WTC11 (cell line): Measurements from ENCODE around the gene GGT6. TPM values are rescaled to one million over a fixed set of nuclear protein-coding genes. Genes with fewer than 3 reads are reported as not detected.

Experiments
- ATF1 ChIP-seq: sonication (generic); formaldehyde crosslinking; IDR thresholded peaks from 2 replicates; pipeline ENCODE4 v1.8.1; 2023; ENCODE audit warnings: mild to moderate bottlenecking, moderate library complexity, missing genetic modification reagents
- CREM ChIP-seq: sonication (generic); formaldehyde crosslinking; IDR thresholded peaks from 2 replicates; pipeline ENCODE4 v1.8.1; 2022; ENCODE audit warnings: mild to moderate bottlenecking, missing genetic modification reagents, moderate library complexity
- ETV6 ChIP-seq: sonication (generic); formaldehyde crosslinking; IDR thresholded peaks from 2 replicates; pipeline ENCODE4 v1.8.1; 2022; ENCODE audit warnings: mild to moderate bottlenecking, missing genetic modification reagents
- FOXK1 ChIP-seq: sonication (generic); formaldehyde crosslinking; IDR thresholded peaks from 2 replicates; pipeline ENCODE4 v1.8.0; 2022; ENCODE audit warnings: mild to moderate bottlenecking, moderate library complexity, missing genetic modification reagents
- FOXP1 ChIP-seq: sonication (generic); formaldehyde crosslinking; IDR thresholded peaks from 2 replicates; pipeline ENCODE4 v1.8.0; 2022; ENCODE audit warnings: missing genetic modification reagents, mild to moderate bottlenecking, moderate library complexity, borderline replicate concordance
- KAT7 ChIP-seq: sonication (generic); formaldehyde crosslinking; IDR thresholded peaks from 2 replicates; pipeline ENCODE4 v1.8.1; 2023; ENCODE audit warnings: missing genetic modification reagents, mild to moderate bottlenecking, borderline replicate concordance
- MYBL2 ChIP-seq: sonication (generic); formaldehyde crosslinking; IDR thresholded peaks from 2 replicates; pipeline ENCODE4 v1.8.1; 2023; ENCODE audit warnings: mild to moderate bottlenecking, moderate library complexity, missing genetic modification reagents
- TP53 ChIP-seq: sonication (generic); formaldehyde crosslinking; IDR thresholded peaks from 2 replicates; pipeline ENCODE4 v1.8.1; 2023; ENCODE audit warnings: mild to moderate bottlenecking, missing genetic modification reagents
- ZNF219 ChIP-seq: sonication (generic); formaldehyde crosslinking; IDR thresholded peaks from 2 replicates; pipeline ENCODE4 v1.8.0; 2023; ENCODE audit warnings: missing genetic modification reagents, mild to moderate bottlenecking, borderline replicate concordance
- ZNF232 ChIP-seq: sonication (generic); formaldehyde crosslinking; IDR thresholded peaks from 2 replicates; pipeline ENCODE4 v1.8.0; 2022; ENCODE audit warnings: mild to moderate bottlenecking, missing genetic modification reagents
- ZNF396 ChIP-seq: fragments of 250-450 bp; sonication (Bioruptor Pico); IDR thresholded peaks from 2 replicates; pipeline ENCODE4 v1.8.0; 2021; ENCODE audit warnings: mild to moderate bottlenecking, moderate library complexity, borderline replicate concordance
- ZNF671 ChIP-seq: fragments of 250-450 bp; sonication (Bioruptor Pico); IDR thresholded peaks from 2 replicates; pipeline ENCODE4 v1.8.0; 2021; ENCODE audit warnings: mild to moderate bottlenecking
- total RNA-seq: library from RNA; stranded (reverse); gene quantifications from 3 replicates; pipeline ENCODE4 v1.2.3, GENCODE V29; 2021
- TF ChIP-seq, protein P1 (sequence below): sonication (generic); formaldehyde crosslinking; IDR thresholded peaks from 2 replicates; pipeline ENCODE4 v1.8.0; 2023; ENCODE audit warnings: missing genetic modification reagents, mild to moderate bottlenecking, borderline replicate concordance
- TF ChIP-seq, protein P2 (sequence below): fragments of 250-450 bp; sonication (Bioruptor Pico); conservative IDR thresholded peaks from 2 replicates; pipeline ENCODE4 v1.9.0; 2021; ENCODE audit warnings: mild to moderate bottlenecking
- TF ChIP-seq, protein P3 (sequence below): sonication (generic); formaldehyde crosslinking; IDR thresholded peaks from 2 replicates; pipeline ENCODE4 v1.8.0; 2022; ENCODE audit warnings: mild to moderate bottlenecking, missing genetic modification reagents
- TF ChIP-seq, protein P4 (sequence below): sonication (generic); formaldehyde crosslinking; IDR thresholded peaks from 2 replicates; pipeline ENCODE4 v1.8.0; 2023; ENCODE audit warnings: missing genetic modification reagents
- TF ChIP-seq, protein P5 (sequence below): sonication (generic); formaldehyde crosslinking; IDR thresholded peaks from 2 replicates; pipeline ENCODE4 v1.8.0; 2022; ENCODE audit warnings: missing genetic modification reagents
- TF ChIP-seq, protein P6 (sequence below): sonication (generic); formaldehyde crosslinking; IDR thresholded peaks from 2 replicates; pipeline ENCODE4 v1.8.0; 2023; ENCODE audit warnings: mild to moderate bottlenecking, missing genetic modification reagents
- TF ChIP-seq, protein P7 (sequence below): sonication (generic); formaldehyde crosslinking; IDR thresholded peaks from 2 replicates; pipeline ENCODE4 v1.8.1; 2023; ENCODE audit warnings: mild to moderate bottlenecking, missing genetic modification reagents, moderate library complexity
- TF ChIP-seq, protein P8 (sequence below): sonication (generic); formaldehyde crosslinking; IDR thresholded peaks from 2 replicates; pipeline ENCODE4 v1.8.1; 2022; ENCODE audit warnings: mild to moderate bottlenecking, moderate library complexity, missing genetic modification reagents

Gene GGT6
- total RNA-seq, 1 experiment from 2014 or later, result 0.07 TPM

DNA sequence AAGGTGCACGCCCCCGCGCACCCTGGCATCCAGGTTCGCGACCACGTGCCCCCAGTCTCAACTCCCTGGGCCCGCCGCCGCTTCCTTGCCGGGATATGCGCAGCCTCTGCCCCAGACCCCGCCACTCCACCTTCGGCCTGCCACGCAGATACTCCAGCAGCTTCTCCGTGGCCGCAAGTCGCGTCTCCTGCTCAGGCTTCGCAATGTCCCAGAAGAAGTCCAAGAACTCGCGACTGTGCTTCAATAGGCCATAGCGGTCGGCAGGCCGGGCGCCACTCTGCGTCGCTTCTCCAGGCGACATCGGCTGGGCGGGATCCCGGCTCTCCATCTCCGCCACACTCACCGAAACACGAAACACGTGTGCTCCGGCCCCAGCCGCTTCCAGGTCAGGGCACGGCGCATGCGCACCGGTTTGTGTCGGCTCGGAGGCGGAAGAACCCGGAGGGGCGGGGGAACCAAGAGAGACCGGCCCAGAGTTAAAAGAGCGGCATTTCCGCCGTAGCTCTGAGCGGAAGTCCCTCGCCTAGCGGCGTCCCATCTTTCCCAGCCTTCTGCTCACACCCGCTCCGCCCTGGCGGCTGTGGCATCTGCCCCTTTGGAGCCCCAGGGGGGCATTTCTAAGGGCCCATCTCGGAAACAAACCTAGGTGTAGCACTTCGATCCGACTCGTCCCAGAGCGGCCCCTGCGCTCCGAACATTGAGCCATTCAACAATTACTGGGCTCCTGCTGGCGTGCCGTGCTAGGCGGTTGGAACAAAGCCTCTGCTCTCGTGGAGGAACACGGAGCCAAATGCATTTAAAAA is 5.2 kb downstream of the GGT6 start, which contains the start of gene MYBBP1A (continued):
- TF ChIP-seq, protein P1, sequence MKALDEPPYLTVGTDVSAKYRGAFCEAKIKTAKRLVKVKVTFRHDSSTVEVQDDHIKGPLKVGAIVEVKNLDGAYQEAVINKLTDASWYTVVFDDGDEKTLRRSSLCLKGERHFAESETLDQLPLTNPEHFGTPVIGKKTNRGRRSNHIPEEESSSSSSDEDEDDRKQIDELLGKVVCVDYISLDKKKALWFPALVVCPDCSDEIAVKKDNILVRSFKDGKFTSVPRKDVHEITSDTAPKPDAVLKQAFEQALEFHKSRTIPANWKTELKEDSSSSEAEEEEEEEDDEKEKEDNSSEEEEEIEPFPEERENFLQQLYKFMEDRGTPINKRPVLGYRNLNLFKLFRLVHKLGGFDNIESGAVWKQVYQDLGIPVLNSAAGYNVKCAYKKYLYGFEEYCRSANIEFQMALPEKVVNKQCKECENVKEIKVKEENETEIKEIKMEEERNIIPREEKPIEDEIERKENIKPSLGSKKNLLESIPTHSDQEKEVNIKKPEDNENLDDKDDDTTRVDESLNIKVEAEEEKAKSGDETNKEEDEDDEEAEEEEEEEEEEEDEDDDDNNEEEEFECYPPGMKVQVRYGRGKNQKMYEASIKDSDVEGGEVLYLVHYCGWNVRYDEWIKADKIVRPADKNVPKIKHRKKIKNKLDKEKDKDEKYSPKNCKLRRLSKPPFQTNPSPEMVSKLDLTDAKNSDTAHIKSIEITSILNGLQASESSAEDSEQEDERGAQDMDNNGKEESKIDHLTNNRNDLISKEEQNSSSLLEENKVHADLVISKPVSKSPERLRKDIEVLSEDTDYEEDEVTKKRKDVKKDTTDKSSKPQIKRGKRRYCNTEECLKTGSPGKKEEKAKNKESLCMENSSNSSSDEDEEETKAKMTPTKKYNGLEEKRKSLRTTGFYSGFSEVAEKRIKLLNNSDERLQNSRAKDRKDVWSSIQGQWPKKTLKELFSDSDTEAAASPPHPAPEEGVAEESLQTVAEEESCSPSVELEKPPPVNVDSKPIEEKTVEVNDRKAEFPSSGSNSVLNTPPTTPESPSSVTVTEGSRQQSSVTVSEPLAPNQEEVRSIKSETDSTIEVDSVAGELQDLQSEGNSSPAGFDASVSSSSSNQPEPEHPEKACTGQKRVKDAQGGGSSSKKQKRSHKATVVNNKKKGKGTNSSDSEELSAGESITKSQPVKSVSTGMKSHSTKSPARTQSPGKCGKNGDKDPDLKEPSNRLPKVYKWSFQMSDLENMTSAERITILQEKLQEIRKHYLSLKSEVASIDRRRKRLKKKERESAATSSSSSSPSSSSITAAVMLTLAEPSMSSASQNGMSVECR (CRISPR knock-in tag), result peak; percentile 88
- TF ChIP-seq, protein P2, sequence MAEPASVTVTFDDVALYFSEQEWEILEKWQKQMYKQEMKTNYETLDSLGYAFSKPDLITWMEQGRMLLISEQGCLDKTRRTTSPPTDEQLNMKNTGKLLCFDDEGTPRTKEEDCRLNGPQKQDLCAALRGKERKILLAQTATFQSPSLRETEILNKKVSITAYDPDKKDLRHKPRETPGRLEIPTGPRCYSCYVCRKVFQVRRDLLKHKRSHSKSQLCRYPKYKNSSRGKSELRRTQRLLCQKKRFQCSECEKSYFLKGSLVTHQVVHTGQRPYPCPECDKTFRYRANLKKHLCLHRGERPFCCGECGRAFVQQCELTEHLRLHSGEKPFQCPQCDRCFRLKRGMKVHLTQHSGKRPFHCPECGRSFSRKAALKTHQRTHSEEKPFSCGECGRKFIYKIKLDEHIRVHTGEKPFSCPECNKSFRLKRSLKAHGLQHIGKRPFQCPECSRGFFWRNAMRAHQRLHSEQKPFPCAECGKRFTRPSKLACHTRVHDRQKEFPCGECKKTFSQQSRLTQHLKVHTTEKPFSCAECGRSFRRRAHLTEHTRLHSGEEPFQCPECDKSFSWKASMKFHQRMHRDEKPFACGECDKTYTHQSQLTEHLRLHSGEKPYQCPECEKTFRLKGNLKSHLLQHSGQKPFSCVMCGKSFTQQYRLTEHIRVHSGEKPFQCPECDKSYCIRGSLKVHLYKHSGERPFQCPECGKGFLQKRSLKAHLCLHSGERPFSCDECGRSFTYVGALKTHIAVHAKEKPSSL (CRISPR knock-in tag), result no peak
- TF ChIP-seq MYBL2 (CRISPR knock-in tag) (0 out of 2 replicates have a peak, but pooled peaks have one; percentile 45), FOXP1 (CRISPR knock-in tag) (peak; percentile 86), ATF1 (CRISPR knock-in tag) (0 out of 2 replicates have a peak, but pooled peaks have one; percentile 24), KAT7 (0 out of 2 replicates have a peak, but pooled peaks have one; percentile 47), ZNF671 (CRISPR knock-in tag) (no peak), TP53 (CRISPR knock-in tag) (0 out of 2 replicates have a peak, but pooled peaks have one; percentile 45), FOXK1 (CRISPR knock-in tag) (peak; percentile 96), ETV6 (CRISPR knock-in tag) (peak; percentile 91), ZNF232 (CRISPR knock-in tag) (peak; percentile 69; the same call in 1 of the 2 replicates), ZNF219 (CRISPR knock-in tag) (no peak), ZNF396 (no peak), CREM (CRISPR knock-in tag) (peak; percentile 41)
- TF ChIP-seq, protein P3, sequence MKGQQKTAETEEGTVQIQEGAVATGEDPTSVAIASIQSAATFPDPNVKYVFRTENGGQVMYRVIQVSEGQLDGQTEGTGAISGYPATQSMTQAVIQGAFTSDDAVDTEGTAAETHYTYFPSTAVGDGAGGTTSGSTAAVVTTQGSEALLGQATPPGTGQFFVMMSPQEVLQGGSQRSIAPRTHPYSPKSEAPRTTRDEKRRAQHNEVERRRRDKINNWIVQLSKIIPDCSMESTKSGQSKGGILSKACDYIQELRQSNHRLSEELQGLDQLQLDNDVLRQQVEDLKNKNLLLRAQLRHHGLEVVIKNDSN (CRISPR knock-in tag), result peak; percentile 83
- TF ChIP-seq, protein P4, sequence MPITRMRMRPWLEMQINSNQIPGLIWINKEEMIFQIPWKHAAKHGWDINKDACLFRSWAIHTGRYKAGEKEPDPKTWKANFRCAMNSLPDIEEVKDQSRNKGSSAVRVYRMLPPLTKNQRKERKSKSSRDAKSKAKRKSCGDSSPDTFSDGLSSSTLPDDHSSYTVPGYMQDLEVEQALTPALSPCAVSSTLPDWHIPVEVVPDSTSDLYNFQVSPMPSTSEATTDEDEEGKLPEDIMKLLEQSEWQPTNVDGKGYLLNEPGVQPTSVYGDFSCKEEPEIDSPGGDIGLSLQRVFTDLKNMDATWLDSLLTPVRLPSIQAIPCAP (CRISPR knock-in tag), result peak; percentile 89
- TF ChIP-seq, protein P5, sequence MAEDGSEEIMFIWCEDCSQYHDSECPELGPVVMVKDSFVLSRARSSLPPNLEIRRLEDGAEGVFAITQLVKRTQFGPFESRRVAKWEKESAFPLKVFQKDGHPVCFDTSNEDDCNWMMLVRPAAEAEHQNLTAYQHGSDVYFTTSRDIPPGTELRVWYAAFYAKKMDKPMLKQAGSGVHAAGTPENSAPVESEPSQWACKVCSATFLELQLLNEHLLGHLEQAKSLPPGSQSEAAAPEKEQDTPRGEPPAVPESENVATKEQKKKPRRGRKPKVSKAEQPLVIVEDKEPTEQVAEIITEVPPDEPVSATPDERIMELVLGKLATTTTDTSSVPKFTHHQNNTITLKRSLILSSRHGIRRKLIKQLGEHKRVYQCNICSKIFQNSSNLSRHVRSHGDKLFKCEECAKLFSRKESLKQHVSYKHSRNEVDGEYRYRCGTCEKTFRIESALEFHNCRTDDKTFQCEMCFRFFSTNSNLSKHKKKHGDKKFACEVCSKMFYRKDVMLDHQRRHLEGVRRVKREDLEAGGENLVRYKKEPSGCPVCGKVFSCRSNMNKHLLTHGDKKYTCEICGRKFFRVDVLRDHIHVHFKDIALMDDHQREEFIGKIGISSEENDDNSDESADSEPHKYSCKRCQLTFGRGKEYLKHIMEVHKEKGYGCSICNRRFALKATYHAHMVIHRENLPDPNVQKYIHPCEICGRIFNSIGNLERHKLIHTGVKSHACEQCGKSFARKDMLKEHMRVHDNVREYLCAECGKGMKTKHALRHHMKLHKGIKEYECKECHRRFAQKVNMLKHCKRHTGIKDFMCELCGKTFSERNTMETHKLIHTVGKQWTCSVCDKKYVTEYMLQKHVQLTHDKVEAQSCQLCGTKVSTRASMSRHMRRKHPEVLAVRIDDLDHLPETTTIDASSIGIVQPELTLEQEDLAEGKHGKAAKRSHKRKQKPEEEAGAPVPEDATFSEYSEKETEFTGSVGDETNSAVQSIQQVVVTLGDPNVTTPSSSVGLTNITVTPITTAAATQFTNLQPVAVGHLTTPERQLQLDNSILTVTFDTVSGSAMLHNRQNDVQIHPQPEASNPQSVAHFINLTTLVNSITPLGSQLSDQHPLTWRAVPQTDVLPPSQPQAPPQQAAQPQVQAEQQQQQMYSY (CRISPR knock-in tag), result 0 out of 2 replicates have a peak, but pooled peaks have one; percentile 29
- TF ChIP-seq, protein P6, sequence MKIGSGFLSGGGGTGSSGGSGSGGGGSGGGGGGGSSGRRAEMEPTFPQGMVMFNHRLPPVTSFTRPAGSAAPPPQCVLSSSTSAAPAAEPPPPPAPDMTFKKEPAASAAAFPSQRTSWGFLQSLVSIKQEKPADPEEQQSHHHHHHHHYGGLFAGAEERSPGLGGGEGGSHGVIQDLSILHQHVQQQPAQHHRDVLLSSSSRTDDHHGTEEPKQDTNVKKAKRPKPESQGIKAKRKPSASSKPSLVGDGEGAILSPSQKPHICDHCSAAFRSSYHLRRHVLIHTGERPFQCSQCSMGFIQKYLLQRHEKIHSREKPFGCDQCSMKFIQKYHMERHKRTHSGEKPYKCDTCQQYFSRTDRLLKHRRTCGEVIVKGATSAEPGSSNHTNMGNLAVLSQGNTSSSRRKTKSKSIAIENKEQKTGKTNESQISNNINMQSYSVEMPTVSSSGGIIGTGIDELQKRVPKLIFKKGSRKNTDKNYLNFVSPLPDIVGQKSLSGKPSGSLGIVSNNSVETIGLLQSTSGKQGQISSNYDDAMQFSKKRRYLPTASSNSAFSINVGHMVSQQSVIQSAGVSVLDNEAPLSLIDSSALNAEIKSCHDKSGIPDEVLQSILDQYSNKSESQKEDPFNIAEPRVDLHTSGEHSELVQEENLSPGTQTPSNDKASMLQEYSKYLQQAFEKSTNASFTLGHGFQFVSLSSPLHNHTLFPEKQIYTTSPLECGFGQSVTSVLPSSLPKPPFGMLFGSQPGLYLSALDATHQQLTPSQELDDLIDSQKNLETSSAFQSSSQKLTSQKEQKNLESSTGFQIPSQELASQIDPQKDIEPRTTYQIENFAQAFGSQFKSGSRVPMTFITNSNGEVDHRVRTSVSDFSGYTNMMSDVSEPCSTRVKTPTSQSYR, result peak; percentile 7; the same call in 1 of the 2 replicates
- TF ChIP-seq, protein P7, sequence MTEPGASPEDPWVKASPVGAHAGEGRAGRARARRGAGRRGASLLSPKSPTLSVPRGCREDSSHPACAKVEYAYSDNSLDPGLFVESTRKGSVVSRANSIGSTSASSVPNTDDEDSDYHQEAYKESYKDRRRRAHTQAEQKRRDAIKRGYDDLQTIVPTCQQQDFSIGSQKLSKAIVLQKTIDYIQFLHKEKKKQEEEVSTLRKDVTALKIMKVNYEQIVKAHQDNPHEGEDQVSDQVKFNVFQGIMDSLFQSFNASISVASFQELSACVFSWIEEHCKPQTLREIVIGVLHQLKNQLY, result no peak
- TF ChIP-seq, protein P8, sequence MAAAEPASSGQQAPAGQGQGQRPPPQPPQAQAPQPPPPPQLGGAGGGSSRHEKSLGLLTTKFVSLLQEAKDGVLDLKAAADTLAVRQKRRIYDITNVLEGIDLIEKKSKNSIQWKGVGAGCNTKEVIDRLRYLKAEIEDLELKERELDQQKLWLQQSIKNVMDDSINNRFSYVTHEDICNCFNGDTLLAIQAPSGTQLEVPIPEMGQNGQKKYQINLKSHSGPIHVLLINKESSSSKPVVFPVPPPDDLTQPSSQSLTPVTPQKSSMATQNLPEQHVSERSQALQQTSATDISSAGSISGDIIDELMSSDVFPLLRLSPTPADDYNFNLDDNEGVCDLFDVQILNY, result no peak
